Esophagus squamous epithelium (tissue), 4 donors: ENCODE data around the gene SLAMF9.

Experiments used
- POLR2A ChIP-seq, 4 donors: fragments of 450-650 bp; IDR thresholded peaks; one replicate each; pipeline ENCODE4 v1.6.1; 2017; ENCODE audit warnings: antibody characterized with exemption in 4 of 4, mild to moderate bottlenecking in 4 of 4, moderate library complexity in 3 of 4
- TF ChIP-seq, protein P1 (sequence below), 6 experiments: fragments of 450-650 bp in 4 of 6; fragments of 200-600 bp in 2 of 6; sonication (generic) in 2 of 6; IDR thresholded peaks; one replicate each; pipeline ENCODE4 v1.5.1; 2016 to 2019; ENCODE audit warnings: antibody characterized with exemption in 6 of 6, mild to moderate bottlenecking in 4 of 6, moderate library complexity in 4 of 6

DNA sequence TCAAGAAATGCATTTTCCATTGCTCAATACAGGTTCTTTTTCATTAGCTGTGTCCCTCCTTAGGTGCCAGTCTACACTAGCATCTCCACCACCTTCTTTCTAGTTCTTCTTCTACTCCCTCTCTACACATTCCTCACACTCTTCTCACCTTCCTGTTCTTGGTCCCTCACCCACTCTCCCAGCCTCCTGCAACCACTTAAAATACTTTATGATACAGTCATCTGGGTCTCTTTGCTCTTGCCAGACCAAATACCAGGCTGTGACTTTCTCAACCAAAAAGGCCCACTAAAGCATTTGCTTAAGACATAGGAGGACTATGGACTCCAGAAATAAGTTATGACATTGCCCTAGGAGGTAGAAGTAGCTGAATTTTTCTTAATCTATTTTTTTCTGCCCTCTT lies 42.6 kb upstream of the SLAMF9 start:
- TF ChIP-seq, protein P1, sequence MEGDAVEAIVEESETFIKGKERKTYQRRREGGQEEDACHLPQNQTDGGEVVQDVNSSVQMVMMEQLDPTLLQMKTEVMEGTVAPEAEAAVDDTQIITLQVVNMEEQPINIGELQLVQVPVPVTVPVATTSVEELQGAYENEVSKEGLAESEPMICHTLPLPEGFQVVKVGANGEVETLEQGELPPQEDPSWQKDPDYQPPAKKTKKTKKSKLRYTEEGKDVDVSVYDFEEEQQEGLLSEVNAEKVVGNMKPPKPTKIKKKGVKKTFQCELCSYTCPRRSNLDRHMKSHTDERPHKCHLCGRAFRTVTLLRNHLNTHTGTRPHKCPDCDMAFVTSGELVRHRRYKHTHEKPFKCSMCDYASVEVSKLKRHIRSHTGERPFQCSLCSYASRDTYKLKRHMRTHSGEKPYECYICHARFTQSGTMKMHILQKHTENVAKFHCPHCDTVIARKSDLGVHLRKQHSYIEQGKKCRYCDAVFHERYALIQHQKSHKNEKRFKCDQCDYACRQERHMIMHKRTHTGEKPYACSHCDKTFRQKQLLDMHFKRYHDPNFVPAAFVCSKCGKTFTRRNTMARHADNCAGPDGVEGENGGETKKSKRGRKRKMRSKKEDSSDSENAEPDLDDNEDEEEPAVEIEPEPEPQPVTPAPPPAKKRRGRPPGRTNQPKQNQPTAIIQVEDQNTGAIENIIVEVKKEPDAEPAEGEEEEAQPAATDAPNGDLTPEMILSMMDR (IDR thresholded peaks at IDR 0.05), result no peak
- TF ChIP-seq POLR2A (IDR thresholded peaks at IDR 0.05), result no peak
